NCI-H2107 treated with DMSO at 0.1 percent for 48 hours (cell line): ENCODE measurements around the gene SEPTIN2.
"Not testable (repeated sequence)": the region's sequence is repeated elsewhere in the genome, so short reads cannot be mapped to it uniquely, and the experiment has no call there.

Source experiments
- DNase-seq: peaks from one replicate; lab custom pipeline; 2025; ENCODE audit not compliant: unreplicated experiment; lab: John Stamatoyannopoulos, UW

SEPTIN2 gene

GRCh38 chr2:241378816-241379215 lies 63.1 kb downstream of the SEPTIN2 start:
- DNase-seq: no peak

- no peak for DNase-seq
Measured at GRCh38 chr2:241379481-241380480, 64.1 kb downstream of the SEPTIN2 start.

- DNase-seq: no peak
Measured at GRCh38 chr2:241381872-241382271, 66.1 kb downstream of the SEPTIN2 start.

GRCh38 chr2:241385450-241385849 lies 69.7 kb downstream of the SEPTIN2 start:
- not testable (repeated sequence) for DNase-seq

- DNase-seq: no peak
Measured at GRCh38 chr2:241386519-241386918, 70.8 kb downstream of the SEPTIN2 start.

- DNase-seq: no peak
Measured at GRCh38 chr2:241389697-241390096, 74.0 kb downstream of the SEPTIN2 start.

- DNase-seq: no peak
Measured at GRCh38 chr2:241390301-241391206, 74.8 kb downstream of the SEPTIN2 start.

GRCh38 chr2:241391892-241392665 lies 76.4 kb downstream of the SEPTIN2 start:
- DNase-seq: no peak

GRCh38 chr2:241392753-241393152 lies 77.0 kb downstream of the SEPTIN2 start:
- not testable (repeated sequence) for DNase-seq

GRCh38 chr2:241393524-241394196 lies 77.9 kb downstream of the SEPTIN2 start:
- no peak for DNase-seq

GRCh38 chr2:241396809-241397208 lies 81.1 kb downstream of the SEPTIN2 start:
- DNase-seq: not testable (repeated sequence)

- no peak for DNase-seq
Measured at GRCh38 chr2:241399941-241400922, 84.5 kb downstream of the SEPTIN2 start.
